ENCODE data around the gene PALM.

DNA sequence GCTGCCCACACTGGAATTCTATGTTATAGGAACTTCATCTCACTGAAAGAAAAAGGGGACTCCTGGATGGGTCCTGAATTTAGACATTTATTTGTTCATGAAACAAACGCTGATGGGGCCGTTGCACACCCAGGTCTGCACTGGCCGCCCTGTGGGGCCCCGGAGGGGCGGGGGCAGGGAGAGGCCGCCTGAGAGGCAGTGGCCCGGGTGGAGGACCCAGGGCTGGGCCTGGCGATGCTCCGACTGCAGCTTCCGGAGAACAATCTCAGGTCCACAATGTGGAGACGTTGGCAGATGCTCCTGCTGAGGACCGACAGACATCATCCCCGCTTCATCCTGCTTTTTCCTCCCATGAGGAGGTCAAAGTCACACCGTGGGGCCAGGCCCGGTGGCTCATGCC lies 72.2 kb downstream of the PALM start:
- TF ChIP-seq, protein P1, sequence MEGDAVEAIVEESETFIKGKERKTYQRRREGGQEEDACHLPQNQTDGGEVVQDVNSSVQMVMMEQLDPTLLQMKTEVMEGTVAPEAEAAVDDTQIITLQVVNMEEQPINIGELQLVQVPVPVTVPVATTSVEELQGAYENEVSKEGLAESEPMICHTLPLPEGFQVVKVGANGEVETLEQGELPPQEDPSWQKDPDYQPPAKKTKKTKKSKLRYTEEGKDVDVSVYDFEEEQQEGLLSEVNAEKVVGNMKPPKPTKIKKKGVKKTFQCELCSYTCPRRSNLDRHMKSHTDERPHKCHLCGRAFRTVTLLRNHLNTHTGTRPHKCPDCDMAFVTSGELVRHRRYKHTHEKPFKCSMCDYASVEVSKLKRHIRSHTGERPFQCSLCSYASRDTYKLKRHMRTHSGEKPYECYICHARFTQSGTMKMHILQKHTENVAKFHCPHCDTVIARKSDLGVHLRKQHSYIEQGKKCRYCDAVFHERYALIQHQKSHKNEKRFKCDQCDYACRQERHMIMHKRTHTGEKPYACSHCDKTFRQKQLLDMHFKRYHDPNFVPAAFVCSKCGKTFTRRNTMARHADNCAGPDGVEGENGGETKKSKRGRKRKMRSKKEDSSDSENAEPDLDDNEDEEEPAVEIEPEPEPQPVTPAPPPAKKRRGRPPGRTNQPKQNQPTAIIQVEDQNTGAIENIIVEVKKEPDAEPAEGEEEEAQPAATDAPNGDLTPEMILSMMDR (conservative IDR thresholded peaks at IDR 0.05; ENCODE audit: low read length) = no peak
- TF ChIP-seq EZH2phosphoT487 (IDR thresholded peaks at IDR 0.05; ENCODE audit: borderline replicate concordance) = no peak
